ENCODE data around the gene TNS1. TPM values are rescaled to one million over a fixed set of nuclear protein-coding genes. Genes with fewer than 3 reads are reported as not detected.

TNS1 gene
- total and polyA plus RNA-seq, 2 donors: 191 to 576 TPM

GRCh38 chr2:217954051-217954450, 48.7 kb downstream of the TNS1 start:
- peaks cover 3% of the 10 kb centered on the region for H3K4me1 ChIP-seq (ENCODE audit: insufficient read depth)
- H3K4me3 ChIP-seq (ENCODE audit: low read depth, low read length): no peak overlapping the region
- no peaks in the 10 kb centered on the region for H3K36me3 ChIP-seq (ENCODE audit: insufficient read depth)
- H3K27ac ChIP-seq (ENCODE audit: low read depth): peak overlapping the region; percentile 44
- DNase-seq (ENCODE audit: extremely low spot score): no peak
- 78% methylated on average over 9 of the region's 9 CpGs for whole genome bisulfite sequencing

GRCh38 chr2:217953531-217953932, 49.3 kb downstream of the TNS1 start:
- Histone ChIP-seq H3K4me3 (ENCODE audit: low read depth, low read length) (no peak overlapping the region), H3K36me3 (ENCODE audit: insufficient read depth) (no peaks in the 10 kb centered on the region), H3K4me1 (ENCODE audit: insufficient read depth) (peaks cover 3% of the 10 kb centered on the region), H3K27ac (ENCODE audit: low read depth) (peak overlapping the region; percentile 34)
- 28% methylated on average over 6 of the region's 6 CpGs for WGBS
- no peak for DNase-seq (ENCODE audit: extremely low spot score)

GRCh38 chr2:217953011-217953481, 49.7 kb downstream of the TNS1 start:
- WGBS: 59% methylated on average over 7 of the region's 7 CpGs
- H3K4me3 ChIP-seq (ENCODE audit: low read depth, low read length): no peak overlapping the region
- DNase-seq (ENCODE audit: extremely low spot score): no peak
- H3K36me3 ChIP-seq (ENCODE audit: insufficient read depth): no peaks in the 10 kb centered on the region
- no peak overlapping the region for H3K27ac ChIP-seq (ENCODE audit: low read depth)
- peaks cover 3% of the 10 kb centered on the region for H3K4me1 ChIP-seq (ENCODE audit: insufficient read depth)

- Histone ChIP-seq H3K36me3 (ENCODE audit: insufficient read depth) (no peaks in the 10 kb centered on the region), H3K4me3 (ENCODE audit: low read depth, low read length) (no peak overlapping the region), H3K27ac (ENCODE audit: low read depth) (no peak overlapping the region), H3K4me1 (ENCODE audit: insufficient read depth) (peaks cover 3% of the 10 kb centered on the region)
- 95% methylated on average over 7 of the region's 7 CpGs for WGBS
- no peak for DNase-seq (ENCODE audit: extremely low spot score)
These were observed 50.4 kb downstream of the TNS1 start for GRCh38 chr2:217952409-217952808.

GRCh38 chr2:217951521-217952247, 51.1 kb downstream of the TNS1 start:
- no peak for DNase-seq (ENCODE audit: extremely low spot score)
- H3K27ac ChIP-seq (ENCODE audit: low read depth): no peak overlapping the region
- WGBS: 78% methylated on average over 11 of the region's 11 CpGs
- H3K4me3 ChIP-seq (ENCODE audit: low read depth, low read length): no peak overlapping the region
- H3K36me3 ChIP-seq (ENCODE audit: insufficient read depth): no peaks in the 10 kb centered on the region
- H3K4me1 ChIP-seq (ENCODE audit: insufficient read depth): peaks cover 3% of the 10 kb centered on the region

- H3K4me3 ChIP-seq (ENCODE audit: low read depth, low read length): no peak overlapping the region
- peaks cover 3% of the 10 kb centered on the region for H3K4me1 ChIP-seq (ENCODE audit: insufficient read depth)
- no peak overlapping the region for H3K27ac ChIP-seq (ENCODE audit: low read depth)
- no peak for DNase-seq (ENCODE audit: extremely low spot score)
- 60% methylated on average over 4 of the region's 4 CpGs for WGBS
- no peaks in the 10 kb centered on the region for H3K36me3 ChIP-seq (ENCODE audit: insufficient read depth)
These were observed 51.7 kb downstream of the TNS1 start for GRCh38 chr2:217951091-217951490.

GRCh38 chr2:217950401-217950871, 52.4 kb downstream of the TNS1 start:
- 53% methylated on average over 10 of the region's 10 CpGs for WGBS
- H3K4me1 ChIP-seq (ENCODE audit: insufficient read depth): peaks cover 3% of the 10 kb centered on the region
- peak overlapping the region; percentile 63 for H3K27ac ChIP-seq (ENCODE audit: low read depth)
- no peaks in the 10 kb centered on the region for H3K36me3 ChIP-seq (ENCODE audit: insufficient read depth)
- DNase-seq (ENCODE audit: extremely low spot score): no peak
- H3K4me3 ChIP-seq (ENCODE audit: low read depth, low read length): no peak overlapping the region

- peaks cover 3% of the 10 kb centered on the region for H3K4me1 ChIP-seq (ENCODE audit: insufficient read depth)
These were observed 53.3 kb downstream of the TNS1 start for GRCh38 chr2:217949447-217949846.

GRCh38 chr2:217948897-217949296, 53.9 kb downstream of the TNS1 start:
- WGBS: 72% methylated on average over 6 of the region's 6 CpGs
- Histone ChIP-seq H3K36me3 (ENCODE audit: insufficient read depth) (no peaks in the 10 kb centered on the region), H3K27ac (ENCODE audit: low read depth) (no peak overlapping the region), H3K4me3 (ENCODE audit: low read depth, low read length) (no peak overlapping the region), H3K4me1 (ENCODE audit: insufficient read depth) (peaks cover 3% of the 10 kb centered on the region)
- no peak for DNase-seq (ENCODE audit: extremely low spot score)

More at GRCh38 chr2:217949447-217949846, 53.3 kb downstream of the TNS1 start:
- Histone ChIP-seq H3K36me3 (ENCODE audit: insufficient read depth) (no peaks in the 10 kb centered on the region), H3K4me3 (ENCODE audit: low read depth, low read length) (no peak overlapping the region), H3K27ac (ENCODE audit: low read depth) (no peak overlapping the region)
- no peak for DNase-seq (ENCODE audit: extremely low spot score)

- no peak for DNase-seq (ENCODE audit: extremely low spot score)
- WGBS: 73% methylated on average over 4 of the region's 4 CpGs
- Histone ChIP-seq H3K27ac (ENCODE audit: low read depth) (no peak overlapping the region), H3K4me1 (ENCODE audit: insufficient read depth) (peaks cover 3% of the 10 kb centered on the region), H3K36me3 (ENCODE audit: insufficient read depth) (no peaks in the 10 kb centered on the region), H3K4me3 (ENCODE audit: low read depth, low read length) (no peak overlapping the region)
These were observed 54.4 kb downstream of the TNS1 start for GRCh38 chr2:217948351-217948791.

GRCh38 chr2:217947383-217948350, 55.1 kb downstream of the TNS1 start:
- WGBS: 82% methylated on average over 19 of the region's 19 CpGs
- no peak overlapping the region for H3K4me3 ChIP-seq (ENCODE audit: low read depth, low read length)
- no peak overlapping the region for H3K27ac ChIP-seq (ENCODE audit: low read depth)
- no peak for DNase-seq (ENCODE audit: extremely low spot score)
- H3K4me1 ChIP-seq (ENCODE audit: insufficient read depth): peaks cover 3% of the 10 kb centered on the region
- H3K36me3 ChIP-seq (ENCODE audit: insufficient read depth): no peaks in the 10 kb centered on the region

- no peak overlapping the region for H3K27ac ChIP-seq (ENCODE audit: low read depth)
- 81% methylated on average over 6 of the region's 6 CpGs for WGBS
- no peak overlapping the region for H3K4me3 ChIP-seq (ENCODE audit: low read depth, low read length)
- DNase-seq (ENCODE audit: extremely low spot score): no peak
- peaks cover 3% of the 10 kb centered on the region for H3K4me1 ChIP-seq (ENCODE audit: insufficient read depth)
- H3K36me3 ChIP-seq (ENCODE audit: insufficient read depth): no peaks in the 10 kb centered on the region
These were observed 56.7 kb downstream of the TNS1 start for GRCh38 chr2:217946051-217946450.

GRCh38 chr2:217945530-217945929, 57.3 kb downstream of the TNS1 start:
- Histone ChIP-seq H3K27ac (ENCODE audit: low read depth) (no peak overlapping the region), H3K4me3 (ENCODE audit: low read depth, low read length) (no peak overlapping the region), H3K4me1 (ENCODE audit: insufficient read depth) (peaks cover 3% of the 10 kb centered on the region), H3K36me3 (ENCODE audit: insufficient read depth) (no peaks in the 10 kb centered on the region)
- no peak for DNase-seq (ENCODE audit: extremely low spot score)
- WGBS: 70% methylated on average over 5 of the region's 5 CpGs

Measured in urinary bladder (tissue), 4 donors.